ENCODE measurements around the gene TMX1.

The TMX1 gene

GRCh38 chr14:51293149-51293911 lies 53.3 kb downstream of the TMX1 start:
- DNase-seq = peak in 6 of 56 donors; percentile 3 to 31 (median 18)

- no peak for DNase-seq
These were observed 53.9 kb downstream of the TMX1 start for GRCh38 chr14:51293912-51294389.

GRCh38 chr14:51294951-51295525 lies 55.0 kb downstream of the TMX1 start:
- no peak for DNase-seq

- DNase-seq = no peak
These were observed 55.7 kb downstream of the TMX1 start for GRCh38 chr14:51295646-51296263.

GRCh38 chr14:51297066-51297465 lies 57.0 kb downstream of the TMX1 start:
- no peak for DNase-seq

GRCh38 chr14:51298895-51299294 lies 58.8 kb downstream of the TMX1 start:
- no peak for DNase-seq

GRCh38 chr14:51302295-51303030 lies 62.4 kb downstream of the TMX1 start:
- no peak for DNase-seq

- no peak for DNase-seq
These were observed 64.4 kb downstream of the TMX1 start for GRCh38 chr14:51304438-51304837.

- DNase-seq = no peak
These were observed 64.9 kb downstream of the TMX1 start for GRCh38 chr14:51304941-51305340.

- no peak for DNase-seq
These were observed 65.7 kb downstream of the TMX1 start for GRCh38 chr14:51305751-51306150.

All from amygdala (tissue), 56 donors.